Measurements from ENCODE around the gene CREG2.
"Not testable (repeated sequence)": the region's sequence is repeated elsewhere in the genome, so short reads cannot be mapped to it uniquely, and the experiment has no call there.

Gene CREG2

DNA sequence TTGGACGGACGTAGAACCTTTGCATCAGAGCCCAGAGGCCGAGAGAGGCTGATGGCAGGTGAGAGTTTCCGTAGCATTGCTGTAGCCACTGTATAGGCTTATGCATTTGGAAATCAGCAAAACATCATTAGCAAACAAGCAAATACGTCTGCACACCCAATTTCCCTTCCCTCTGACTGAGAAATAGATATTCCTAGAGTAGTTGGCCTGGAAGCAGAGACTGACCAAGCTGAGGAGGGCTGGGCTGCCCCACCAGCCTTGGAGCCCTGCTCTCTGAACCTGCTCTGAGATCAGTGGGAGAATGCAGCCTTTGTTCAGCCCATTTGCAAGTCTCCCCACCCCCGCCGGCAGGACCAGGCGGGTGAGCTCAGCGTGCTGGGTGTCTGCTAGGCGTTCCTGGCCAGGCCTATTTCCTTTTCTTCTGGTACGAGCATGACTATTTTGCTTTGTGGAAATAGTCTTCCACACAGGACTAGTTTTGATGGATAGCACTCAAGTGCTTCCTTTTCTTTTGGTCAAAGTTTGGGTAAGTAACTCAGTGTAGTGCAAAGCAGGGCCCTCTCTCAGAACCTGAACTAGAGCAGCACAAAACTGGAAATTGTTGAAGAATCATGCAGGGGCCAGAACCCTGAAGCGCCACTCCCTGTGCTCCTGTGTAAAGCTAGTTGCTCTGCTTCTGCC is 56.9 kb downstream of the CREG2 start:
- H3K4me3 ChIP-seq (ENCODE audit: low read depth, low read length), result no peak overlapping the region
- no peaks in the 10 kb centered on the region for H3K27me3 ChIP-seq (replicated peaks)
- H3K36me3 ChIP-seq (replicated peaks), result no peaks in the 10 kb centered on the region
- no peak overlapping the region for H3K27ac ChIP-seq
- in situ Hi-C loops (cut with HindIII; ENCODE audit: low pct_ligation_motif_present, low sequenced_read_pairs), result no loop called here
- TF ChIP-seq, protein P1, sequence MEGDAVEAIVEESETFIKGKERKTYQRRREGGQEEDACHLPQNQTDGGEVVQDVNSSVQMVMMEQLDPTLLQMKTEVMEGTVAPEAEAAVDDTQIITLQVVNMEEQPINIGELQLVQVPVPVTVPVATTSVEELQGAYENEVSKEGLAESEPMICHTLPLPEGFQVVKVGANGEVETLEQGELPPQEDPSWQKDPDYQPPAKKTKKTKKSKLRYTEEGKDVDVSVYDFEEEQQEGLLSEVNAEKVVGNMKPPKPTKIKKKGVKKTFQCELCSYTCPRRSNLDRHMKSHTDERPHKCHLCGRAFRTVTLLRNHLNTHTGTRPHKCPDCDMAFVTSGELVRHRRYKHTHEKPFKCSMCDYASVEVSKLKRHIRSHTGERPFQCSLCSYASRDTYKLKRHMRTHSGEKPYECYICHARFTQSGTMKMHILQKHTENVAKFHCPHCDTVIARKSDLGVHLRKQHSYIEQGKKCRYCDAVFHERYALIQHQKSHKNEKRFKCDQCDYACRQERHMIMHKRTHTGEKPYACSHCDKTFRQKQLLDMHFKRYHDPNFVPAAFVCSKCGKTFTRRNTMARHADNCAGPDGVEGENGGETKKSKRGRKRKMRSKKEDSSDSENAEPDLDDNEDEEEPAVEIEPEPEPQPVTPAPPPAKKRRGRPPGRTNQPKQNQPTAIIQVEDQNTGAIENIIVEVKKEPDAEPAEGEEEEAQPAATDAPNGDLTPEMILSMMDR (IDR thresholded peaks at IDR 0.05; ENCODE audit: low read depth, low read length, missing control alignments), result no peak
- DNase-seq, result no peak

DNA sequence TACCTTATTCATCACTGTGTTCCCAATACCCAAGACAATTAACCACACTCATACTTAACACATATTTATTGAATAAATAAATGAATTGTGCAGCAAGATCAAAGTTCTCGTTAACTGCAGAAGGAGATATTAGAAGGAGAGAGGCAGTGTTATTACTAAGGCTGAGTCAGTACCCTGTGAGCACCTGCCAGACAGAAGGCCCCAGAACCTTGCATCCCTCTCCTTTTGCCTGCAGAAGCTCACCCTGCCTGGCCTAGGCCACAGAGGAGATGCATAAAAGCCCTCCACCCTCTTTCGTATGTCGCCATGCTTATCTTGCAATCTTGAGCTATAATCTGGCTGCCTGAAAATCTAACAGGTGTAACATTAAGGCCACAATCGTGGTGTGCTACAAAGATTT is 58.3 kb downstream of the CREG2 start:
- Histone ChIP-seq H3K36me3 (replicated peaks) (no peaks in the 10 kb centered on the region), H3K27ac (no peak overlapping the region), H3K27me3 (replicated peaks) (no peaks in the 10 kb centered on the region), H3K4me3 (ENCODE audit: low read depth, low read length) (no peak overlapping the region)
- no peak for DNase-seq
- TF ChIP-seq, protein P1 (IDR thresholded peaks at IDR 0.05; ENCODE audit: low read depth, low read length, missing control alignments), result no peak
- in situ Hi-C loops (cut with HindIII; ENCODE audit: low pct_ligation_motif_present, low sequenced_read_pairs), result no loop called here

DNA sequence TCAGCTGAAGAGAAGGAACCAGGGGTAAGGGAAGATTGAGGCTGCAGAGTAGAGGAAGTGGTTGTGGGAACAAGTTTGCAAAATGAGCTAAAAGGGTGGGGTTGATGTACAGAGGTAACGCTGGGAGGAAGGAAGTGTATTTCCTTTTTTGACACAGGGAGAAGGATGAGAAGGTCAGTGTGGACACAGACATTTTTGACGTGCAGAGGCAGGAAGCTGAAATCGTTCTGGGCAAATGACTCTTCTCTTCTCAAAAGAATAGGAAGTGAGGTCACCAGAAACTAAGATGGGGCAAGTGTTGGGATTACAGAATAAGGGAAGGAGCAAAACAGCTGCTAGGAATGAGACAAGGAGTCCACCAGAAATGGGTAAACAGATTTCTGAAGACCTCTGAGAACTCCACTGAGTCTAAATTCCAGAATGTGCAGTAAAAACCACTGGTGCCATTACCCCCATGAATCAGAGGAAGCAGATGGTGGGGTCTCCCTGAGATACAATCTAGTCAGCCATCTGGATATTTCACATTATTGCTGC is 58.8 kb downstream of the CREG2 start:
- Histone ChIP-seq H3K36me3 (replicated peaks) (no peaks in the 10 kb centered on the region), H3K4me3 (ENCODE audit: low read depth, low read length) (no peak overlapping the region), H3K27ac (no peak overlapping the region), H3K27me3 (replicated peaks) (no peaks in the 10 kb centered on the region)
- in situ Hi-C loops (cut with HindIII; ENCODE audit: low pct_ligation_motif_present, low sequenced_read_pairs), result no loop called here
- TF ChIP-seq, protein P1 (IDR thresholded peaks at IDR 0.05; ENCODE audit: low read depth, low read length, missing control alignments), result no peak
- DNase-seq, result no peak

DNA sequence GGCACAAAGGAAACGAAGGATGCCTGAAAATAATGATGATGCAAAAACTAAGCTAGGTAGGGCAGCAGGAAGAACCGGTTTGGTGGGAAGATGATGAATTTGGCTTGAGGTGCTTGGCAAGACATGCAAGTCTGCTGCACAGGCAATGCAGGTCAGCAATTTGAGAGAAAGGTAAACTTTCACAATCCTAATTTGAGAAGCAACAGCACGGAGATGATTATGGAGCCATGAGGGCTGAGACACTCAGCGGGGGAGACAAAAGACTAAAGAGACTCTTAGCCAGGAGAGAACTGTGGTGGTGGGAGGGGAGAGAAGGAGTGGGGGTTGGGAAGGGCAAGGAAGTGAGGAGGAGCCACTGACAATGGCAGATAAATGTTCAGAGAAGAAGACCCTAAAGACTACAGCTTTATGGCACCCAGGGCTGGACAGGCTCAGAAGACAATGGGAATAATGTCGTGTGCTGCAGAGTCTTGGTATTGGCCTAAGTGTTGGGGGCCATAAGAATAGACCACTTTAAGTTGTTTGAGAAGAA is 59.4 kb downstream of the CREG2 start:
- no peak for DNase-seq
- TF ChIP-seq, protein P1 (IDR thresholded peaks at IDR 0.05; ENCODE audit: low read depth, low read length, missing control alignments), result no peak
- H3K4me3 ChIP-seq (ENCODE audit: low read depth, low read length), result no peak overlapping the region
- in situ Hi-C loops (cut with HindIII; ENCODE audit: low pct_ligation_motif_present, low sequenced_read_pairs), result no loop called here
- no peaks in the 10 kb centered on the region for H3K36me3 ChIP-seq (replicated peaks)
- no peak overlapping the region for H3K27ac ChIP-seq
- H3K27me3 ChIP-seq (replicated peaks), result no peaks in the 10 kb centered on the region

DNA sequence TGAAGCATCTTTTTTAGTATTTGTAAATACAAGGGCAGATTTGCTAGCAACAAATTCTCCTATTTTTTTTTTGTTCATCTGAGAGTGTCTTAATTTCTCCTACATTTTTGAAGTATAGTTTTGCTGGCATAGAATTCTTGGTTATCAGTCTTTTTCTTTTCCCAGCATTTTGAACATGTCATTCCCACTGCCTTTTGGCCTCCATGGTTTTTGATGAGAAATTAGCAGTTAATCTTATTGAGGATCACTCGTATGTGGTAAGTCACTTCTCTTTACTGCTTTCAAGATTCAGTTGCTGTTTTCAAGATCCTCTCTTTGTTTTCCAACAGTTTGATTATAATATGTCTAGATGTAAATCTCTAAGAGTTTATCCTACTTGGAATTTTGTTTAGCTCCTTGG is 61.9 kb downstream of the CREG2 start:
- no peak for DNase-seq
- Histone ChIP-seq H3K27ac (no peak overlapping the region), H3K36me3 (replicated peaks) (no peaks in the 10 kb centered on the region), H3K27me3 (replicated peaks) (no peaks in the 10 kb centered on the region), H3K4me3 (ENCODE audit: low read depth, low read length) (no peak overlapping the region)
- TF ChIP-seq, protein P1 (IDR thresholded peaks at IDR 0.05; ENCODE audit: low read depth, low read length, missing control alignments), result no peak
- in situ Hi-C loops (cut with HindIII; ENCODE audit: low pct_ligation_motif_present, low sequenced_read_pairs), result no loop called here

DNA sequence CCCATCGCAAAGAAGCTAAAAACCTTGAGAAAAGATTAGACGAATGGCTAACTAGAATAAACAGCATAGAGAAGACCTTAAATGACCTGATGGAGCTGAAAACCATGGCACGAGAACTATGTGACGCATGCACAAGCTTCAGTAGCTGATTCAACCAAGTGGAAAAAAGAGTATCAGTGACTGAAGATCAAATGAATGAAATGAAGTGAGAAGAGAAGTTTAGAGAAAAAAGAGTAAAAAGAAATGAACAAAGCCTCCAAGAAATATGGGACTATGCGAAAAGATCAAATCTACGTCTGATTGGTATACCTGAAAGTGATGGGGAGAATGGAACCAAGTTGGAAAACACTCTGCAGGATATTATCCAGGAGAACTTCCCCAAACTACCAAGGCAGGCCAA is 70.7 kb downstream of the CREG2 start:
- in situ Hi-C loops (cut with HindIII; ENCODE audit: low pct_ligation_motif_present, low sequenced_read_pairs); H3K27ac ChIP-seq; H3K27me3 ChIP-seq (replicated peaks); H3K4me3 ChIP-seq (ENCODE audit: low read depth, low read length); H3K36me3 ChIP-seq (replicated peaks); DNase-seq: not testable (repeated sequence)
